Measurements from ENCODE around the gene TAF3. TPM values are rescaled to one million over a fixed set of nuclear protein-coding genes. Genes with fewer than 3 reads are reported as not detected.
A peak's percentile ranks its signal among the peaks of the same experiment; 100 is the strongest.

The TAF3 gene
- polyA plus RNA-seq, 1 of the 3 experiments (the other 2 are of a cell fraction): 2.4 TPM

DNA sequence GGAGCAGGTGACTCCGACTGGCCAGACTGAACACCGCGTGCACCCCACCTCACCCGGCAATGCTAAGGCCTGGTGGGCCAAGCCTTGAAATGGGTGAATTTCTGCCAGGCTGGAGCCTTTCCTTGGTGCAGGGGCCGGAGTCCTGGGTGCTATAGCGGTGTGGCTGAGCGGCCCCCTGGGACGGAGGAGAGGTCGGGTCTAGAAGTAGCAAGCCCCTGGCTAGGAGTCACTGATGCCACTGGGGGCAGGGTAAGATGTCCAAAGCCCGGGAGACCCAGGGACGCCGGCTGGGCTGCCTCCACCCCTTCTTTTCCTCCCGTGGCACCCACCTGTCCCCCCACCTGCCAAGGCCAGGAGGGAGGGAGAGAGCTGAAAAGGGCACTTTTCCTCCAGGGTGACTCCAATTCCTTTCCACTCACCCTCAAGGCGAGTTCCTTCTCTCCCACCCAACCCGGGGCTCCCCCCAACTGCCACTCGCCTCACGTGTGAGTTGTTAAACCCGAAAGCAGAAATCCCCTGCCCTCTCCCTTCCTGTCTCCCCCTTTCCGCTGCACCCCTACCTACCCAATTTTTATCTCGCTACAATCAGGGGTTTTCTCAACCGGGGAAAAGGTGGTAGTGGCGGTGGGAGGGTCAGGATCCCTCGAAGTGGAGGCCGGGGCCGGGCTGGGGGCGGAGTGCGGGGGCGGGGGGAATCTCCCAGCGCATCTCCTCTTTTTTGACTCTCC, 230.1 kb downstream of the TAF3 start:
- WGBS (ENCODE audit: low lambda C conversion rate): 13% methylated on average over 26 of the region's 29 CpGs
- Histone ChIP-seq H2AFZ (ENCODE audit: low read depth) (no peak overlapping the region), H3K27ac (ENCODE audit: low read depth in 2 of 2, low read length in 1 of 2) (peak overlapping the region; percentile 96 to 98), H3K36me3 (replicated peaks in 1 of 2; ENCODE audit: control insufficient read depth in 1 of 2, insufficient read depth in 2 of 2, low read length in 1 of 2) (no peaks in the 10 kb centered on the region), H3K27me3 (ENCODE audit: insufficient read depth) (no peaks in the 10 kb centered on the region), H3K9me3 (no peaks in the 10 kb centered on the region), H3K4me2 (peak overlapping the region; percentile 98), H3K9ac (peak overlapping the region; percentile 96), H3K4me1 (ENCODE audit: control insufficient read depth in 1 of 2, insufficient read depth in 2 of 2, low read depth in 1 of 2, low read length in 1 of 2) (peaks cover 8 to 23% of the 10 kb centered on the region in 2 experiments; a peak in 2 of 4 replicates), H4K20me1 (ENCODE audit: insufficient read depth) (no peaks in the 10 kb centered on the region), H3K9me2 (no peaks in the 10 kb centered on the region), H3K4me3 (ENCODE audit: low read depth in 2 of 2, low read length in 1 of 2) (peak overlapping the region; percentile 86 to 92), H3F3A (replicated peaks; ENCODE audit: insufficient read depth) (no peaks in the 10 kb centered on the region), H3K79me2 (ENCODE audit: insufficient read depth) (peaks cover 77% of the 10 kb centered on the region)
- peak; percentile 64 for DNase-seq
- TF ChIP-seq RFX5 (IDR thresholded peaks at IDR 0.05; ENCODE audit: low read length): no peak
- TF ChIP-seq TCF12 (IDR thresholded peaks at IDR 0.05): no peak
- TF ChIP-seq, protein P1, sequence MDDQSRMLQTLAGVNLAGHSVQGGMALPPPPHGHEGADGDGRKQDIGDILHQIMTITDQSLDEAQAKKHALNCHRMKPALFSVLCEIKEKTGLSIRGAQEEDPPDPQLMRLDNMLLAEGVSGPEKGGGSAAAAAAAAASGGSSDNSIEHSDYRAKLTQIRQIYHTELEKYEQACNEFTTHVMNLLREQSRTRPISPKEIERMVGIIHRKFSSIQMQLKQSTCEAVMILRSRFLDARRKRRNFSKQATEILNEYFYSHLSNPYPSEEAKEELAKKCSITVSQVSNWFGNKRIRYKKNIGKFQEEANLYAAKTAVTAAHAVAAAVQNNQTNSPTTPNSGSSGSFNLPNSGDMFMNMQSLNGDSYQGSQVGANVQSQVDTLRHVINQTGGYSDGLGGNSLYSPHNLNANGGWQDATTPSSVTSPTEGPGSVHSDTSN (IDR thresholded peaks at IDR 0.05): 0 out of 2 replicates have a peak, but pooled peaks have one; percentile 2
- no peak for TF ChIP-seq EP300 (IDR thresholded peaks at IDR 0.05; ENCODE audit: borderline replicate concordance in 1 of 2, low read depth in 1 of 2, low read length in 1 of 2)
- TF ChIP-seq GATA2 (CRISPR knock-in tag; IDR thresholded peaks at IDR 0.05): peak; percentile 49; the same call in 1 of the 2 replicates
- 0 out of 2 replicates have a peak, but pooled peaks have one; percentile 17 for TF ChIP-seq FOXJ3 (CRISPR knock-in tag; IDR thresholded peaks at IDR 0.05)
- TF ChIP-seq POLR2AphosphoS5 (IDR thresholded peaks at IDR 0.05; ENCODE audit: low read depth, low read length): no peak
- ChIA-PET CTCF (interaction anchor here (1.0 to 4.5 kb wide), 9 partner anchors 23 to 1189 kb away, joined by 3 to 15 read pairs (median 4); no protein-coding TSS in a partner anchor), POLR2A (interaction anchor here (0.7 to 3.9 kb wide), 11 partner anchors 11 to 1248 kb away, joined by 3 to 33 read pairs (median 4); no protein-coding TSS in a partner anchor)

DNA sequence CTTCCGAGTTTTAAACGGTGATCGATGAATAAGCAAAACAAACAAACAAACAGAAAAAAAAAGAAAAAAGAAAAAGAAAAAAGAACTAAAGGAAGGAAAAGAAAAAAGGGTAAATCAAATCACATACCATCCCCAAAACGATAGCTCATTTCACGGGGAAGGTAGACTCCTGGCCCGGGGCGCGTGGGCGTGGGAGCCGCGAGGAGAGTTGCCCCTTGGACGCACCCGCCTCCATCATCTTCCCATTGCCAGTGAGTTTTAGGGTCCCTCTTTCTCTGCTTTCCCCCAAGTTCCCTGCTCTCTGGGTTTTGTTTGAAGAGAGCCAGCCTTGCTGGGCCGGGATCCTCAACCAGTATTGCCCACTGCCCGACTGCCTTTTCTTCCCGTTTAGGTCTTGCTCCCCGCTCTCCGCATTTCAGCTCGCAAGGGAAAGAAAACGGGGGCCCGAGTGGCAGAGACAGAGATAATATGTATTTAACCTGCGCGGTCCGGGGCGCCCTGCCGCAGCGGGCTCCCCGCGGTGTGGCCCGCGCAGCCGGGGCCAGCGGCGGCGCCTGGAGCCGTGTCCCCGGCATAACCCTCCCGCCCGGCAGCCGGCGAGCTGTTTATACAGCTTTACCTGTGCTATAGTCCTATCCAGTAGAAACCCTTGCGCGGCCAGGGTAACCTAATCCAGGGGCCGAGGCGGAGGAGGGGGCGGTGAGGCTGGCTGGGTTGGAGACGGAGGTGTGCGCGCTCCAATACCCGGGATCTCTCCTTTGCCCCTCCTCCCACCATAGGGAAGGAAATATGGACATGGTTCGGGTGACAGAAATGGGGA, 230.9 kb downstream of the TAF3 start:
- peaks cover 6% of the 10 kb centered on the region for H3F3A ChIP-seq (replicated peaks; ENCODE audit: insufficient read depth)
- DNase-seq: peak; percentile 60
- H3K27ac ChIP-seq (ENCODE audit: low read depth in 2 of 2, low read length in 1 of 2): peak overlapping the region; percentile 96 to 98
- H3K79me2 ChIP-seq (ENCODE audit: insufficient read depth): peaks cover 82% of the 10 kb centered on the region
- H2AFZ ChIP-seq (ENCODE audit: low read depth): no peak overlapping the region
- peak overlapping the region; percentile 96 for H3K9ac ChIP-seq
- peak overlapping the region; percentile 86 to 92 for H3K4me3 ChIP-seq (ENCODE audit: low read depth in 2 of 2, low read length in 1 of 2)
- H3K9me2 ChIP-seq: no peaks in the 10 kb centered on the region
- POLR2A ChIA-PET: interaction anchor here (0.6 to 3.9 kb wide), 5 partner anchors 11 to 1188 kb away, joined by 3 to 33 read pairs (median 3); no protein-coding TSS in a partner anchor
- H3K4me1 ChIP-seq (ENCODE audit: control insufficient read depth in 1 of 2, insufficient read depth in 2 of 2, low read depth in 1 of 2, low read length in 1 of 2): peaks cover 8 to 23% of the 10 kb centered on the region in 2 experiments; a peak in 2 of 4 replicates
- no peaks in the 10 kb centered on the region for H4K20me1 ChIP-seq (ENCODE audit: insufficient read depth)
- CTCF ChIA-PET: interaction anchor here (0.6 to 4.5 kb wide), 8 partner anchors 11 to 1188 kb away, joined by 3 to 15 read pairs (median 4); no protein-coding TSS in a partner anchor
- H3K27me3 ChIP-seq (ENCODE audit: insufficient read depth): no peaks in the 10 kb centered on the region
- 2% methylated on average over 27 of the region's 51 CpGs for WGBS (ENCODE audit: low lambda C conversion rate)
- H3K9me3 ChIP-seq: no peaks in the 10 kb centered on the region
- no peaks in the 10 kb centered on the region for H3K36me3 ChIP-seq (replicated peaks in 1 of 2; ENCODE audit: control insufficient read depth in 1 of 2, insufficient read depth in 2 of 2, low read length in 1 of 2)
- TF ChIP-seq, protein P2, sequence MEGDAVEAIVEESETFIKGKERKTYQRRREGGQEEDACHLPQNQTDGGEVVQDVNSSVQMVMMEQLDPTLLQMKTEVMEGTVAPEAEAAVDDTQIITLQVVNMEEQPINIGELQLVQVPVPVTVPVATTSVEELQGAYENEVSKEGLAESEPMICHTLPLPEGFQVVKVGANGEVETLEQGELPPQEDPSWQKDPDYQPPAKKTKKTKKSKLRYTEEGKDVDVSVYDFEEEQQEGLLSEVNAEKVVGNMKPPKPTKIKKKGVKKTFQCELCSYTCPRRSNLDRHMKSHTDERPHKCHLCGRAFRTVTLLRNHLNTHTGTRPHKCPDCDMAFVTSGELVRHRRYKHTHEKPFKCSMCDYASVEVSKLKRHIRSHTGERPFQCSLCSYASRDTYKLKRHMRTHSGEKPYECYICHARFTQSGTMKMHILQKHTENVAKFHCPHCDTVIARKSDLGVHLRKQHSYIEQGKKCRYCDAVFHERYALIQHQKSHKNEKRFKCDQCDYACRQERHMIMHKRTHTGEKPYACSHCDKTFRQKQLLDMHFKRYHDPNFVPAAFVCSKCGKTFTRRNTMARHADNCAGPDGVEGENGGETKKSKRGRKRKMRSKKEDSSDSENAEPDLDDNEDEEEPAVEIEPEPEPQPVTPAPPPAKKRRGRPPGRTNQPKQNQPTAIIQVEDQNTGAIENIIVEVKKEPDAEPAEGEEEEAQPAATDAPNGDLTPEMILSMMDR (IDR thresholded peaks at IDR 0.05): no peak
- TF ChIP-seq TAF1 (IDR thresholded peaks at IDR 0.05; ENCODE audit: borderline replicate concordance, low read depth, low read length): no peak
- TF ChIP-seq, protein P1 (IDR thresholded peaks at IDR 0.05): 0 out of 2 replicates have a peak, but pooled peaks have one; percentile 1
- TF ChIP-seq SIN3A (IDR thresholded peaks at IDR 0.05; ENCODE audit: borderline replicate concordance, low read depth, low read length): peak; percentile 12; the same call in 1 of the 2 replicates
- TF ChIP-seq, protein P3, sequence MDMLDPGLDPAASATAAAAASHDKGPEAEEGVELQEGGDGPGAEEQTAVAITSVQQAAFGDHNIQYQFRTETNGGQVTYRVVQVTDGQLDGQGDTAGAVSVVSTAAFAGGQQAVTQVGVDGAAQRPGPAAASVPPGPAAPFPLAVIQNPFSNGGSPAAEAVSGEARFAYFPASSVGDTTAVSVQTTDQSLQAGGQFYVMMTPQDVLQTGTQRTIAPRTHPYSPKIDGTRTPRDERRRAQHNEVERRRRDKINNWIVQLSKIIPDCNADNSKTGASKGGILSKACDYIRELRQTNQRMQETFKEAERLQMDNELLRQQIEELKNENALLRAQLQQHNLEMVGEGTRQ (IDR thresholded peaks at IDR 0.05; ENCODE audit: borderline replicate concordance, low read depth, low read length): no peak
- no peak for TF ChIP-seq MEF2A (IDR thresholded peaks at IDR 0.05; ENCODE audit: borderline replicate concordance, low read depth)
- peak overlapping the region; percentile 98 for H3K4me2 ChIP-seq
